ENCODE data around the gene TMEM184C.

DNA sequence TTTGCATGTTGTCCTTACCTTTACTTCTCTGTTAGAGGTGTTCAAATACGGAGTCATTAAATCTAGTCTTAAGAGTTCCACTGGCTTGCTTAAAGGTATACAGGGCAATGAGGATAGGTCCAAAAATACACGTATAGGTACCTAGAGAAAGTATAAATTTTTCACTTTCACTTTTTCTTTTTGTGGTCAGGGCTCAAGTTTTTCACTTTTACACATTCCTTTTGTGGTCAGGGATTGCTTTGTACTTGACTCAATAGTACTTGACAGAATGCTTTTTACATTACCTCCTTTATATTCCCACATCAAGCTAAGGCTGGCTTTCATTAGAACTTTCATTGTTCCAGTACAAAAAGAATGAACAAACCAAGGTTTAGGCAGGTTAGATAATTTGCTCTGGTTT, 21.7 kb downstream of the TMEM184C start:
- TF ChIP-seq EP300 (IDR thresholded peaks at IDR 0.05) (no peak), CTCF (IDR thresholded peaks at IDR 0.05) (no peak), POLR2A (IDR thresholded peaks at IDR 0.05) (no peak)

Data from stomach (tissue), 4 donors.